Measurements from ENCODE around the gene CCDC149. TPM values are rescaled to one million over a fixed set of nuclear protein-coding genes. Genes with fewer than 3 reads are reported as not detected.

The CCDC149 gene
- total RNA-seq, 1 donor from 2014 or later: 5.2 TPM

- TF ChIP-seq, protein P1, sequence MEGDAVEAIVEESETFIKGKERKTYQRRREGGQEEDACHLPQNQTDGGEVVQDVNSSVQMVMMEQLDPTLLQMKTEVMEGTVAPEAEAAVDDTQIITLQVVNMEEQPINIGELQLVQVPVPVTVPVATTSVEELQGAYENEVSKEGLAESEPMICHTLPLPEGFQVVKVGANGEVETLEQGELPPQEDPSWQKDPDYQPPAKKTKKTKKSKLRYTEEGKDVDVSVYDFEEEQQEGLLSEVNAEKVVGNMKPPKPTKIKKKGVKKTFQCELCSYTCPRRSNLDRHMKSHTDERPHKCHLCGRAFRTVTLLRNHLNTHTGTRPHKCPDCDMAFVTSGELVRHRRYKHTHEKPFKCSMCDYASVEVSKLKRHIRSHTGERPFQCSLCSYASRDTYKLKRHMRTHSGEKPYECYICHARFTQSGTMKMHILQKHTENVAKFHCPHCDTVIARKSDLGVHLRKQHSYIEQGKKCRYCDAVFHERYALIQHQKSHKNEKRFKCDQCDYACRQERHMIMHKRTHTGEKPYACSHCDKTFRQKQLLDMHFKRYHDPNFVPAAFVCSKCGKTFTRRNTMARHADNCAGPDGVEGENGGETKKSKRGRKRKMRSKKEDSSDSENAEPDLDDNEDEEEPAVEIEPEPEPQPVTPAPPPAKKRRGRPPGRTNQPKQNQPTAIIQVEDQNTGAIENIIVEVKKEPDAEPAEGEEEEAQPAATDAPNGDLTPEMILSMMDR (IDR thresholded peaks at IDR 0.05; ENCODE audit: partially characterized antibody, unreplicated experiment): no peak
- H3K4me3 Mint-ChIP-seq (ENCODE audit: unreplicated experiment): no peak overlapping the region
- DNase-seq: no peak
- no peaks in the 10 kb centered on the region for H3K9me3 Mint-ChIP-seq (ENCODE audit: unreplicated experiment)
- H3K27me3 Mint-ChIP-seq (ENCODE audit: unreplicated experiment): no peaks in the 10 kb centered on the region
- H3K4me1 Mint-ChIP-seq (ENCODE audit: low read depth, unreplicated experiment): no peaks in the 10 kb centered on the region
- H3K36me3 Mint-ChIP-seq (ENCODE audit: unreplicated experiment): no peaks in the 10 kb centered on the region
- H3K27ac Mint-ChIP-seq (ENCODE audit: unreplicated experiment): no peak overlapping the region
Measured at GRCh38 chr4:24885342-24885741, 27.5 kb downstream of the CCDC149 start.

- H3K9me3 Mint-ChIP-seq (ENCODE audit: unreplicated experiment): no peaks in the 10 kb centered on the region
- H3K4me1 Mint-ChIP-seq (ENCODE audit: low read depth, unreplicated experiment): no peaks in the 10 kb centered on the region
- H3K27ac Mint-ChIP-seq (ENCODE audit: unreplicated experiment): no peak overlapping the region
Measured at GRCh38 chr4:24884902-24885301, 27.9 kb downstream of the CCDC149 start.

DNA sequence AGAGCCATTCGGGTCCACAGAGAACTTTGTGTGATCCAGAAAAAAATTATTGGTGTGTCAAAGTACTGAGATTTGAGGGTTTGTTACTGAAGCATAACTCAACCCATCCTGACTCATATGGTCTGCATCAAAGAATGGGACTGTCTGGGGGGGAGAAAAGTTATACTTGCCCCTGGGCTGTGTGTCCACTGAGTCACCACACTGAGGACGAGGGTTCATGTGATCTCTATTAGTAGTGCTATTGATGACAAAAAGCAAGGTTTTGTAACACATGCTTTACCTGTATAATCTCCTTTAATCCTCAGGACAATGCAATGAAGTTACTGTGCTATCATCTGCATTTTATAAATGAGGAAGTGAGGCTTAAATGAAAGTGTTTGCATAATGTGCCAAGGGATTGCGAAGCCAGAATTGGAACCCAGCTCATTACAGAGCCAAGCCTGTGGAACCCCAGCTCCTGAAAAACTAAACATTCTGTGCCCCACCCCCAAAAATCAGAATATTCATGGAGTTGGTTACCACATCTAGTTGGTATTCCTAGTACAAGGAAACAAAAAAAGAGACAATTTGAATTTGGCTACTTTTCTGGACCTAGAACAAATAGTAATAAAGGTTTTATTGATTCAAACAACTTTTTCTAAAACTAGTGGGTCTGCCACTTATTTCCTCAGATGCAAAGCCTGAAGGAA lies 31.2 kb downstream of the CCDC149 start:
- DNase-seq: no peak
- no peaks in the 10 kb centered on the region for H3K36me3 Mint-ChIP-seq (ENCODE audit: unreplicated experiment)
- H3K4me1 Mint-ChIP-seq (ENCODE audit: low read depth, unreplicated experiment): no peaks in the 10 kb centered on the region
- no peaks in the 10 kb centered on the region for H3K9me3 Mint-ChIP-seq (ENCODE audit: unreplicated experiment)
- no peak overlapping the region for H3K27ac Mint-ChIP-seq (ENCODE audit: unreplicated experiment)
- TF ChIP-seq, protein P1 (IDR thresholded peaks at IDR 0.05; ENCODE audit: partially characterized antibody, unreplicated experiment): no peak
- H3K27me3 Mint-ChIP-seq (ENCODE audit: unreplicated experiment): no peaks in the 10 kb centered on the region
- no peak overlapping the region for H3K4me3 Mint-ChIP-seq (ENCODE audit: unreplicated experiment)

More at GRCh38 chr4:24884902-24885301, 27.9 kb downstream of the CCDC149 start:
- Mint-ChIP-seq H3K4me3 (ENCODE audit: unreplicated experiment) (no peak overlapping the region), H3K36me3 (ENCODE audit: unreplicated experiment) (no peaks in the 10 kb centered on the region), H3K27me3 (ENCODE audit: unreplicated experiment) (no peaks in the 10 kb centered on the region)
- DNase-seq: no peak
- TF ChIP-seq, protein P1 (IDR thresholded peaks at IDR 0.05; ENCODE audit: partially characterized antibody, unreplicated experiment): no peak

- Mint-ChIP-seq H3K27me3 (ENCODE audit: unreplicated experiment) (no peaks in the 10 kb centered on the region), H3K9me3 (ENCODE audit: unreplicated experiment) (no peaks in the 10 kb centered on the region), H3K36me3 (ENCODE audit: unreplicated experiment) (no peaks in the 10 kb centered on the region), H3K27ac (ENCODE audit: unreplicated experiment) (no peak overlapping the region), H3K4me1 (ENCODE audit: low read depth, unreplicated experiment) (no peaks in the 10 kb centered on the region), H3K4me3 (ENCODE audit: unreplicated experiment) (no peak overlapping the region)
- DNase-seq: no peak
- TF ChIP-seq, protein P1 (IDR thresholded peaks at IDR 0.05; ENCODE audit: partially characterized antibody, unreplicated experiment): no peak
Measured at GRCh38 chr4:24880186-24880585, 32.7 kb downstream of the CCDC149 start.

DNA sequence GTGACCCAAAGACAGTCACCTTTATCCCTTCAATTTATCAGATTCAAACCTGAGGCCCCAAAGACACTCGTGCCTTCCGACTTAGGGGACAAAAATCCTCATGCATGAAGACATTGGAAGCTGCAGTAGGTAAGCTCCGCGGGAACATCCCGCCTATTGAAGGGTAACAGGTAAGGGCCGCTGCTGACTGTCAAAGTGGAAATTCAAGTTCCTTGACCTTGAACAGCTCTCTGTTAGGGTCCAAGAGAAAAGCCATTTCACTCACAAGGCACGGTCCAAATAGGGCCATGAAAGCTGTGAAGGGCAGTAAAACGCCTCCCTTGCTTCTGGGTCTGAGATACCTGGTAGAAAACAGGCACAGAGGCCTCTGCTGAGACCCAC lies 34.2 kb downstream of the CCDC149 start:
- no peak for DNase-seq
- no peaks in the 10 kb centered on the region for H3K27me3 Mint-ChIP-seq (ENCODE audit: unreplicated experiment)
- no peak overlapping the region for H3K27ac Mint-ChIP-seq (ENCODE audit: unreplicated experiment)
- H3K4me1 Mint-ChIP-seq (ENCODE audit: low read depth, unreplicated experiment): no peaks in the 10 kb centered on the region
- H3K4me3 Mint-ChIP-seq (ENCODE audit: unreplicated experiment): no peak overlapping the region
- TF ChIP-seq, protein P1 (IDR thresholded peaks at IDR 0.05; ENCODE audit: partially characterized antibody, unreplicated experiment): no peak
- H3K36me3 Mint-ChIP-seq (ENCODE audit: unreplicated experiment): no peaks in the 10 kb centered on the region
- H3K9me3 Mint-ChIP-seq (ENCODE audit: unreplicated experiment): no peaks in the 10 kb centered on the region

Data from glutamatergic neuron (in vitro differentiated cells).